Measurements from ENCODE around the gene PIWIL4. TPM values are rescaled to one million over a fixed set of nuclear protein-coding genes. Genes with fewer than 3 reads are reported as not detected.

PIWIL4 gene
- total RNA-seq, 1 experiment from 2014 or later, result 7.7 TPM

DNA sequence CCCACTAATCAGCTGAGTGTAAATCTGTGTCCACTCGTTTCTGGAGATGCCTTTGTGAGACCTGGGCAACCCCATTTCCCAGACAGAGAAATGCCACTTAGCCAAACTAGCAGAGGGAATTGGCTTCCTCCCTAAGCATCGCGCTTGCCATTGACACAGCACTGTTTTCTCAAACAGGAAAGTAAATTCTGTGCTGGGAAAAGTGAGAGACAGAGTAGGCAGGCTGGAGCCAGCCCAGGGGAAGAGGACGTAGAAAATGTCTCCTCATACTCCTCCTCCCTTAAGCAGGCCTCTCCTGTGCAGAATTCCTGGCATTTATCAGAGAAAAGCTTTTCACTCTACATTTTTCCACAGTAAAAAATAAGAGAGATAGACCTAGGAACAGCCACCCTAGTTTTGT, 101.9 kb downstream of the PIWIL4 start:
- no peak overlapping the region for H3K4me3 Mint-ChIP-seq (ENCODE audit: low read depth, unreplicated experiment)
- peaks cover 2% of the 10 kb centered on the region for H3K9me3 Mint-ChIP-seq (ENCODE audit: low read depth, unreplicated experiment)
- H3K36me3 Mint-ChIP-seq (ENCODE audit: insufficient read depth, unreplicated experiment), result peaks cover 6% of the 10 kb centered on the region
- BruUV-seq (replicated peaks), result no TSS peak
- peaks cover 17% of the 10 kb centered on the region for H3K4me1 Mint-ChIP-seq (ENCODE audit: low read depth, unreplicated experiment)
- CTCF ChIA-PET, result no interaction called here
- no peak overlapping the region for H3K27ac Mint-ChIP-seq (ENCODE audit: unreplicated experiment)
- TF ChIP-seq, protein P1, sequence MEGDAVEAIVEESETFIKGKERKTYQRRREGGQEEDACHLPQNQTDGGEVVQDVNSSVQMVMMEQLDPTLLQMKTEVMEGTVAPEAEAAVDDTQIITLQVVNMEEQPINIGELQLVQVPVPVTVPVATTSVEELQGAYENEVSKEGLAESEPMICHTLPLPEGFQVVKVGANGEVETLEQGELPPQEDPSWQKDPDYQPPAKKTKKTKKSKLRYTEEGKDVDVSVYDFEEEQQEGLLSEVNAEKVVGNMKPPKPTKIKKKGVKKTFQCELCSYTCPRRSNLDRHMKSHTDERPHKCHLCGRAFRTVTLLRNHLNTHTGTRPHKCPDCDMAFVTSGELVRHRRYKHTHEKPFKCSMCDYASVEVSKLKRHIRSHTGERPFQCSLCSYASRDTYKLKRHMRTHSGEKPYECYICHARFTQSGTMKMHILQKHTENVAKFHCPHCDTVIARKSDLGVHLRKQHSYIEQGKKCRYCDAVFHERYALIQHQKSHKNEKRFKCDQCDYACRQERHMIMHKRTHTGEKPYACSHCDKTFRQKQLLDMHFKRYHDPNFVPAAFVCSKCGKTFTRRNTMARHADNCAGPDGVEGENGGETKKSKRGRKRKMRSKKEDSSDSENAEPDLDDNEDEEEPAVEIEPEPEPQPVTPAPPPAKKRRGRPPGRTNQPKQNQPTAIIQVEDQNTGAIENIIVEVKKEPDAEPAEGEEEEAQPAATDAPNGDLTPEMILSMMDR (IDR thresholded peaks at IDR 0.05; ENCODE audit: unreplicated experiment), result no peak
- DNase-seq, result no peak
- H3K27me3 Mint-ChIP-seq (ENCODE audit: unreplicated experiment), result no peaks in the 10 kb centered on the region
- intact Hi-C loops (cut with micrococcal nuclease; ENCODE audit: unreplicated experiment), result no loop called here

Other genes starting within 250 kb of the PIWIL4 start
- gene GPR83, start 165.9 kb upstream of the PIWIL4 start, total RNA-seq (2022), result 0.07 and 0.19 TPM in 2 replicates
- 25.6 and 27.2 TPM in 2 replicates for gene MRE11, start 73.5 kb upstream of the PIWIL4 start, total RNA-seq (2022)
- gene ANKRD49, start 73.4 kb upstream of the PIWIL4 start, total RNA-seq (2022), result 10.1 and 10.3 TPM in 2 replicates
- not detected in 2 replicates for gene C11orf97, start 54.9 kb upstream of the PIWIL4 start, total RNA-seq (2022)
- 28.6 and 32.9 TPM in 2 replicates for gene FUT4, start 23.4 kb upstream of the PIWIL4 start, total RNA-seq (2022)
- gene AMOTL1, start 201.0 kb downstream of the PIWIL4 start, total RNA-seq (2022), result 22.0 and 24.2 TPM in 2 replicates

Measured in Calu3 (cell line).